Measurements from ENCODE around the gene CLNK.
"Not testable (repeated sequence)": the region's sequence is repeated elsewhere in the genome, so short reads cannot be mapped to it uniquely, and the experiment has no call there.

CLNK gene

DNA sequence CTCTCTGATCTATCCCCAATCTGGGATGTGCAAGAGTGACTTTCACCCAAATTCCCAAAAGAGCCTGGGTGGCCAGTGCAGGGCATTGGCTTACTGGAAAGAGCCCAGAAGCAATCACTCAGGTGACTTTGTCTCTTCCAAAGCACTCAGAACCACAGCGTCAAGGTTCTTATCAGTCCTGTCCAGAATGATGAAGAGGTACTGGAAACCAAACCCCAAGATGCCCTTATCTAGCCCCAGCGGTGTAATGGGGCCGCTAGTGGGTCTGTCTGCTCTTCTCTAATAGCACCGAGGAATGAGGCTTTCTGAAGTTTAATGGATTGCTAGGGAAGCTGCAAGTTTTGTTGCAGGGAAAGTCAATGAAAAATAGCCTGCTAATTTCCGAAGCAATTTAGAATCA, 21.6 kb downstream of the CLNK start:
- no peak for DNase-seq (ENCODE audit: low read depth)

GRCh38 chr4:10661047-10661446, 23.5 kb downstream of the CLNK start:
- no peak for DNase-seq (ENCODE audit: low read depth)

DNA sequence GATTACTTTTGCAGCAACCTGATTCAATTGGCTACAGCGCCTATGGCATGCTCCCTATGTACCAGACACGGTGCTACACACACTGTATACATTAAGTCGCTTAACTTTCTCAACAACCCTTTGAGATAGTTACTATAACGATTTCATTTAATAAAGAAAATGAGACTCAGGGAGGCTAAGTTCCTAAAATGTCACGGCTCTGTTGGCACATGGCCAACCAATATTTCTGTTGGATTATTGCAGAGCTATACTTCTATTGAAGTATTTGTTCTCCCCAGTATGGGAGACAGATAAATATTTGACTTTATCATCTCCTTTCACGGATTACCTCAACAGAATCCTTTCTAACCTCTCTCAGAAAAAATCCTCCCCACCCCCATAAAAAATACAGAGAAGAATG, 25.3 kb downstream of the CLNK start:
- no peak for DNase-seq (ENCODE audit: low read depth)

GRCh38 chr4:10656988-10657387, 27.6 kb downstream of the CLNK start:
- DNase-seq (ENCODE audit: low read depth): no peak

DNA sequence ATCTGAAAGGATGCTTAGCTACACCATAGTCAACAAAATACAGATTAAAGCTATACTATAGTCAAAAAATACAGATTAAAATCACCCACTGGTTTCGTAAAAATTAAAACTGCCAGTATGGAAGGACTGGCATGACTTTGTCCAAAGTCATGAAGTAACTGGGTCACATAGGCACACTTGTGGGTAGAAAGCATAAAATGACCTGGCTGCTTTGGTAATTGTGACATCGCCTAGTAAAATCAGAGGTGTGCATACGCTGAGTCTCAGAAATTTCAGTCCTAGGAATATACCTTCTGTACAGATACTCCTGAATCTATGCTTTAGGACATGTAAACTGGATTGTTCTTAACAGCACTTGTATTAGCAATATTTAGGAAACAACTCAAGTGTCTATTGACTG, 28.1 kb downstream of the CLNK start:
- DNase-seq (ENCODE audit: low read depth): no peak

DNA sequence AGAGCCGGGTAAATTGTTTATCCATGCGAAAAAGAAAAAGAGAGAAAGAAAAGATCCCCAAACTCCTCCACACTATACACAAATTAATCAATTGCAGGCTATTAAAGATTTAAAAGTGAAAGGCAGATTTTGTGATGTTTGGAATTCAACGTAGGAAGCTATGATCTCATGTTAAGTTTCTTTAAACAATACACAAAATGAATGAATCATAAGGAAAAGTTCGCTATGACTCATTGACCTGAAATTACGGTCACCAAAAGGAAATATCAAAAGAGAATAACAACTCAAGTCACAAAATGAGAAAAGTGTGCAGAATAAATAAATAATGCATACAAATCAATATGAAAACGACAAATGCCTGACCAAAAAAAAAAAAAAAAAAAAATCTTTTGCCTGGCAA, 28.6 kb downstream of the CLNK start:
- no peak for DNase-seq (ENCODE audit: low read depth)

DNA sequence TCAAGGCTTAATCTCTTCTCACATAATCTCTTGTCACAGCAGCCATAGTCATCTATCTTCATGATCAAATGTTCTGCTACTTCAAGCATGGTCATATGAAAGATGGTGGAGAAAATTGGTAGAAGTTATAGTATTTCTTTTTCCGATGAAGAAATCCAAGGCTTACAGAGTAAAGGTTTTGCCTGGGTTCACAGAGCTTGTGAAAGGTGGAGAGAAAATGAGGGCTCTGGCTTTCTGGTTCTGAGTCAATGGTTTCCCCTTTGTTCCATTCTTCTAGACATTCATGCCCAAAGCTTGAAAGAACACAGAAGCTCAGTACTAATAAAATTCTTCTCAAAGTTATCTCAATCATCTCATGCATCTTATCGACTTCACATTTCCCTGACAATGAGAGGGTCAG, 36.1 kb downstream of the CLNK start:
- DNase-seq (ENCODE audit: low read depth): no peak

DNA sequence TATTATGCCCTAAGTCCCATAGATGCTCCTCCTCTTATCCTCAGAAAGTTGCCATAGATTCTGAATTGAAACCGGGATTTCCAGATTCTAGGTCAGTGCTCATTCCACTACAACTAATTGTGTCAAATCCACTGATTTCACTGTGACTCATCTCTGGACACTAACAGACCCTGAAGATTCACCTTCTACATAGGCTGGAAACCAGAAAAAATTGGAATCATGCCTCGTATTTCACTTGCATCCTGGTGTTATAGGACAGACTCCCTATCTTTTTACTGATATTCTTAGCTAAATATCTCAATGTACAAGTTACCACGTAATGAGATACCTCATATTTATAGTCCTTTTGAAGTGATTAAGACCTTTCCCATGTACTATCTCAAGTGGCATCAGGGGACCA, 36.7 kb downstream of the CLNK start:
- DNase-seq (ENCODE audit: low read depth): no peak

DNA sequence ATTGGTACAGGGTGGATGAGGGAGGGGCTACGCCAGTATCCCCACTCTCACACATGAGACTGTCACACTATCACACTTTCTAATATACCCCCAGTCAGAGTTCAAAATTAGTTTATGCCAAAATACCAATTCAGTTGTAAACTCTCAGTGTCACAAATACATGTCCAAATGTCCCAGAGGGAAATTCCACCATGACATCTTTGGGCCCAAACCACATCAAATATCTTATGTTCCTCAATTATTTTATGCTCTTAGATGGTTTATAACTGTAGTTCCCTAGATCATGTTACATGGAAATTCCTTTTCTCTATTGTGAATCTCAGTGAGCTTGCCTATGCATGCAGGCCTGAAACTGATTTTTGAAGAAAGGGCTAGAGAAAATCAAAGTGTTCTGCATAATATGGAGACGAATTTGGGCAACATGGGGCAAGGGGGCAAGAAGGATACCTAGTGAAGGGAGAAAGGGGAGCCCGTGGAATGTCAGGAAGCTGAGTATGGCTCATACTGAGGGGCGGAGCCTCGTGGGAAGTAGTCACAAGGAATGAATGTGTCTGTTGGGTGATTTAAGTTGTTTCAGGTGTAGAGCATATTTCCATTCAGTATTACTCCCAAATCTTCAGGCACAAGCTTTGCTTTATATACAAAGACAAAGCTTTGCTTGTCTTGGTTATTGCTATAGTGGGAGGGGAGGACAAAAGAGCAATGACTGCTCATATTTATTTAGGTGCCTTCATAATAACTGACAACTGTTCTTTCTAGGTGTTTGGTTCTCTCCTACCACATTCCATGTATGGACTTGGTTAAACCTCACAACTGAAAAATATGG, 40.8 kb downstream of the CLNK start:
- DNase-seq (ENCODE audit: low read depth): no peak

GRCh38 chr4:10640561-10641201, 43.9 kb downstream of the CLNK start:
- no peak for DNase-seq (ENCODE audit: low read depth)

DNA sequence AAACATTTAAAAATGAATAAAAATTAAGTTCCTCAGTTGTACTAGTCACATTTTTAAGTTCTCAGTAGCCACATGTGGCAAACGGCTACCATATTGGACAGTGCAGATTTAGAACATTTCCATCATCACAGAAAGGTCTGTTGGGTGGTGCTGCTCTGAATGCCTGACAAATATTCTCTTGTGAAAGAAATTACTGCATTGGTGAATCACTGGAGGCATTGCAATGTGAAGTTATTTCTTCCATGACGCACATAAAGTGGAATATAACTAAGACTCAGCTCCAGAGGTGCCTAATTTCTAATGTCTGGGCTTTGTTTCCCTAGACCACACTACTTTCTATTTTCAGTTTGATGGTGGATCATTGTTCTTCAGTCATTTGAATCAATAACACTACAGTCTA, 44.9 kb downstream of the CLNK start:
- no peak for DNase-seq (ENCODE audit: low read depth)

- no peak for DNase-seq (ENCODE audit: low read depth)
Observed at GRCh38 chr4:10639100-10639499, 45.5 kb downstream of the CLNK start.

GRCh38 chr4:10635091-10635490, 49.5 kb downstream of the CLNK start:
- no peak for DNase-seq (ENCODE audit: low read depth)

DNA sequence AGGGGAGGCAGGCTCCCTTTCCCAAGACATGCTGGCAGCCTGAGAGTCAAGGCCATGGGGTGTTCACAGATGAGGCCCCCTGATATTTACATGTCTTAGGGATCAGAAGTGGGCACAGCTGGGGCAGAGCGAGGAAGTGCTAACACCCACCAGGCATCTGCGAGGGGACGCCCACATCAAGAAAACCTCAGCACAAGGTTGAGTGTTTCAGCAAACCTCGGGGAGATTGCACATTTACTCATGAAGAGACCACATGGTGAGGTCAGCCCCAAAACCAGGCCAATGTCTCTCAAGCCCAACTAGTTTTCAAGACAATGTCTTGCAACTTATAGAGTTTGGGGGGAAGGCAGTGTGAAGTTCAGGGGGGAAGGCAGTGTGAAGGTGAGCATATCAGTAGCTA, 55.2 kb downstream of the CLNK start:
- no peak for DNase-seq (ENCODE audit: low read depth)

DNA sequence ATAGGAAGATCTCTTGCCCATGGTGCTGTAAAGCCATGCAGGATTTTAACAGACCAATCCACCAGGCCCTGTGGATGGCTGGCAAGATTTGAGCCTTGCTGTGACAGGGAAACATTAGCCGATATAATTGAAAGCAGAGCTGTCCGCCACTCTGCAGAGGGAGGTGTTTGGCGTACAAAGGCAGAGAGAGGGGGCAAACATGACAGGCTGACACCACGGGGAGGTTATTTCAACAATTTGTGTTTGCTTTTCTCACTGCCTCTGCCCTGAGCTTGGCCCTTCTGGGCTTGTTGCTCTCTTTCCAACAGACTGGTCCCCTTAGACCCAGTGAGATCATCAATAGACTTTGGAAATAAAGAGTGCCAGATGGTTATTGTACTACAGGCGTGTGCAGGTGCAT, 59.4 kb downstream of the CLNK start:
- DNase-seq (ENCODE audit: low read depth): no peak

GRCh38 chr4:10623862-10624261, 60.7 kb downstream of the CLNK start:
- no peak for DNase-seq (ENCODE audit: low read depth)

DNA sequence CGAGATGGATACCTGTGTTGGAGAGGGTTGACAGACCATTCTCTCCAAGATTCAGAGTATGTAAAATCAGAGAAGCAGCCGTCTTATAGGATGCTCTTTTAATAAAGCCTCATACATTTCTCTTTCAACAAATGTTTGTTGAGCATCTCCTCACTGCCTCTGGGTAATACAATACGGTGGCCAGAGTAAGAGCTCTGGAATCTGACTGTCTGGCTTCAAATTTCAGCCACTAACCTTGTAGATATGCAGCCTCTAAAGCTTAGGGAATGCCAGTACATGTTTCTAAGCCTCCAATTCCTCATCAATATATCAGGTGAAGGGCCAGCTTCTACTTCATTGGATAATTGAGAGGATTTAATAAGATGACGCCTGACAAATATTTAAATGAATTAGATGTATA, 61.3 kb downstream of the CLNK start:
- DNase-seq (ENCODE audit: low read depth): no peak

- no peak for DNase-seq (ENCODE audit: low read depth)
Observed at GRCh38 chr4:10622728-10623127, 61.8 kb downstream of the CLNK start.

- DNase-seq (ENCODE audit: low read depth): no peak
Observed at GRCh38 chr4:10620935-10621488, 63.6 kb downstream of the CLNK start.

- DNase-seq (ENCODE audit: low read depth): no peak
Observed at GRCh38 chr4:10619855-10620254, 64.7 kb downstream of the CLNK start.

- DNase-seq (ENCODE audit: low read depth): no peak
Observed at GRCh38 chr4:10619220-10619619, 65.3 kb downstream of the CLNK start.

DNA sequence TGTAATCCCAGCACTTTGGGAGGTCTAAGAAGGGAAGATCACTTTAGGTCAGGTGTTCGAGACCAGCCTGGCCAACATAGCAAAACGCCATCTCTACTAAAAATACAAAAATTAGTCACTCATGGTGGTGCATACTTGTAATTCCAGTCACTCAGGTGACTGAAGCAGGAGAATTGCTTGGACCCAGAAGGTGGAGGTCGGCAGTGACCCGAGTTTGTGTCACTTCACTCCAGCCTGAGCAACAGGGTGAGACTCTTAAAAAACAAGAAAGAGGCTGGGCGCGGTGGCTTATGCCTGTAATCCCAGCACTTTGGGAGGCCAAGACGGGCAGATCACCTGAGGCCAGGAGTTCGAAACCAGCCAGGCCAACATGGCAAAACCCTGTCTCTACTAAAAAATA, 69.6 kb downstream of the CLNK start:
- DNase-seq (ENCODE audit: low read depth): not testable (repeated sequence)

- no peak for DNase-seq (ENCODE audit: low read depth)
Observed at GRCh38 chr4:10613926-10614478, 70.6 kb downstream of the CLNK start.

Measured in activated T-helper 1 cell treated with Interleukin-2 at 50 U/mL for 16 hours (primary cell).